Colonic mucosa (tissue), 4 donors: ENCODE data around the gene CDH8. TPM values are rescaled to one million over a fixed set of nuclear protein-coding genes. Genes with fewer than 3 reads are reported as not detected.

ENCODE experiments used
- DNase-seq: peaks from one replicate; pipeline ENCODE4 v3.0.0-alpha.2; 2020
- H3K27ac ChIP-seq: fragments of 200-600 bp; one replicate; pipeline ENCODE4 v1.8.0; 2021
- H3K27me3 ChIP-seq: fragments of 200-600 bp; one replicate; pipeline ENCODE4 v1.8.0; 2021
- H3K36me3 ChIP-seq: fragments of 200-600 bp; one replicate; pipeline ENCODE4 v1.8.0; 2021
- H3K4me1 ChIP-seq: fragments of 200-600 bp; one replicate; pipeline ENCODE4 v1.8.0; 2021; ENCODE audit warnings: mild to moderate bottlenecking
- H3K4me3 ChIP-seq: fragments of 200-600 bp; one replicate; pipeline ENCODE4 v1.8.0; 2021
- H3K9ac ChIP-seq, 2 donors: one replicate each; pipeline ENCODE4 v1.7.0; 2013; ENCODE audit warnings: control low read depth in 2 of 2, low read depth in 2 of 2, low read length in 2 of 2
- H3K9me3 ChIP-seq: fragments of 200-600 bp; one replicate; pipeline ENCODE4 v1.8.0; 2021
- intact Hi-C: fragments of 100-400 bp; cut with DNase I; formaldehyde crosslinking; loops from one replicate; pipeline ENCODE4 v1.14.1; 2022
- total RNA-seq, 2 donors: library from RNA; stranded (reverse); fragmentation: NEBNext Ultra II Directional in 1 of 2; extraction: Animal tissue kit (Norgen Biotek cat#: 25700) in 1 of 2; gene quantifications; one replicate each; pipeline ENCODE4 v1.2.1, GENCODE V29; 2021
- TF ChIP-seq, protein P1 (sequence below): fragments of 200-600 bp; IDR thresholded peaks from one replicate; pipeline ENCODE4 v1.8.0; 2022; ENCODE audit warnings: antibody characterized with exemption, mild to moderate bottlenecking
- donor health status: healthy.
- donor health status: DM: no; HTN: no; CAD: no.
- donor health status: DM: no; HTN: no; CAD: no.

CDH8 gene
- total RNA-seq: under 1 TPM; 0.13 to 0.69 TPM

DNA sequence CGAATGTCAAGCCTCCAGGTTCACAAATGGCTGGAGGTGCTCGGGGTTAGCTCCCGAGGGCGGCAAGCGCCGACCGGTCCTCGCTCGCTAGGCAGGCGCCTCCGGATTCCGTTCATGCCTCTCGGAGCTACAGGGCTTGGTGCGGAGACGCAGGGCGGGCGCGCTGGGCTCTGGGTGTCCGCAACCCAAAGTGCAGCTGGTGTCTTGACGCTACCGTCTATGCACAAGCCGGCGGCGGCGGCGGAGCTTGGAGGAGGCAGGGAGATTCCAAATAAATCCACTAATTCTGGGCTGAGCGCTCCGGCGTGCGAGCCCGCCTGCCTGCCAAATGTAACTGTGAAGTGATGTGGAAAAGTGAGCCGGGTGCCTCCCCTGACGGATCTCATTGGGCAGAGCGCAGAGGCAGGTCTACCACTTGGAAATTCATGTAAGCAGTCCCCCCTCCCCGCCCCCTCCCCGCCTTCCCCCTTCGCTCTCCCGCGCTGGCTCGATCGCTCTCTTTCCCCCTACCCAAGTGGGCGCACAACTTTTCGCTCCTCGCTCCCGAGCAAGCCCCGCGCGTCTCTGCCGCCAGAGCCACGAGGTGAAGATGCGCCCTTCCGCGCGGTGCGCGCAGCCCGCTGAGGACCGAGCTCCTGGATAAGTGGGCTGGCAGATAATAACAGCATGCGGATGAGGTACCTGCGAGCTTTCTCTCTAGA lies at the start of gene CDH8:
CDH8 (minus strand) TSS at position 338 of the 701 bp plus-strand sequence. CDS start 15,035 bp downstream, outside the sequence.
- TF ChIP-seq, protein P1, sequence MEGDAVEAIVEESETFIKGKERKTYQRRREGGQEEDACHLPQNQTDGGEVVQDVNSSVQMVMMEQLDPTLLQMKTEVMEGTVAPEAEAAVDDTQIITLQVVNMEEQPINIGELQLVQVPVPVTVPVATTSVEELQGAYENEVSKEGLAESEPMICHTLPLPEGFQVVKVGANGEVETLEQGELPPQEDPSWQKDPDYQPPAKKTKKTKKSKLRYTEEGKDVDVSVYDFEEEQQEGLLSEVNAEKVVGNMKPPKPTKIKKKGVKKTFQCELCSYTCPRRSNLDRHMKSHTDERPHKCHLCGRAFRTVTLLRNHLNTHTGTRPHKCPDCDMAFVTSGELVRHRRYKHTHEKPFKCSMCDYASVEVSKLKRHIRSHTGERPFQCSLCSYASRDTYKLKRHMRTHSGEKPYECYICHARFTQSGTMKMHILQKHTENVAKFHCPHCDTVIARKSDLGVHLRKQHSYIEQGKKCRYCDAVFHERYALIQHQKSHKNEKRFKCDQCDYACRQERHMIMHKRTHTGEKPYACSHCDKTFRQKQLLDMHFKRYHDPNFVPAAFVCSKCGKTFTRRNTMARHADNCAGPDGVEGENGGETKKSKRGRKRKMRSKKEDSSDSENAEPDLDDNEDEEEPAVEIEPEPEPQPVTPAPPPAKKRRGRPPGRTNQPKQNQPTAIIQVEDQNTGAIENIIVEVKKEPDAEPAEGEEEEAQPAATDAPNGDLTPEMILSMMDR: no peak
- Histone ChIP-seq H3K27ac (no peak within 1 kb of the TSS), H3K9ac (no peak within 1 kb of the TSS), H3K36me3 (no peaks in the 10 kb centered on the region), H3K9me3 (no peaks in the 10 kb centered on the region), H3K4me1 (no peaks in the 10 kb centered on the region), H3K4me3 (no peak within 1 kb of the TSS), H3K27me3 (peaks cover 5% of the 10 kb centered on the region)
- intact Hi-C loops: no loop called here
- no peak for DNase-seq

- no peak overlapping the region for H3K9ac ChIP-seq
These were observed 43.0 kb upstream of the CDH8 start for GRCh38 chr16:62079236-62079635.

DNA sequence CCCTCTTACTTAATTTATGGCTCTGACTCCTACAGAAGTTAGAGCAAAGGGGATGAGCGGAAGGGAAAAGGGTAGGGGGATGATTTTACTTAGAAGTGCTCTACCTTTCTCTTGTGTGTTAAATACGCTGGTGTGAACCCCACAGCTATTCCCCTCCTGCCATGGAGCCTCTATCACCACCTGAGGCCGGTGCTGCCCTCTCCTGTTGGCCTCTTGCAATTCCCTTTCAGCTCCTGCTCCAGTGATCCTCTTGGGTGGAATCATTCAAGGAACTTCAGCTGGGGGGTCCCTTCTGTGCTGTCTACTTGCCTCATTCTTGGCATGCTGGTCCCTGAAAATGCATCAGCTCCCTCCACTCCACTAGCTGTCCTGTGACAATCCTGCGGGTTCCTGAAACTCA lies 41.8 kb upstream of the CDH8 start:
- Histone ChIP-seq H3K4me1 (no peaks in the 10 kb centered on the region), H3K9ac (no peak overlapping the region), H3K4me3 (no peak overlapping the region), H3K27me3 (no peaks in the 10 kb centered on the region), H3K36me3 (no peaks in the 10 kb centered on the region), H3K9me3 (no peaks in the 10 kb centered on the region), H3K27ac (no peak overlapping the region)
- TF ChIP-seq, protein P1: no peak
- intact Hi-C loops: no loop called here
- no peak for DNase-seq

More at GRCh38 chr16:62079236-62079635, 43.0 kb upstream of the CDH8 start:
- Histone ChIP-seq H3K4me1 (no peaks in the 10 kb centered on the region), H3K9me3 (no peaks in the 10 kb centered on the region), H3K27me3 (no peaks in the 10 kb centered on the region), H3K36me3 (no peaks in the 10 kb centered on the region), H3K27ac (no peak overlapping the region), H3K4me3 (no peak overlapping the region)
- no peak for DNase-seq
- intact Hi-C loops: no loop called here
- TF ChIP-seq, protein P1: no peak

DNA sequence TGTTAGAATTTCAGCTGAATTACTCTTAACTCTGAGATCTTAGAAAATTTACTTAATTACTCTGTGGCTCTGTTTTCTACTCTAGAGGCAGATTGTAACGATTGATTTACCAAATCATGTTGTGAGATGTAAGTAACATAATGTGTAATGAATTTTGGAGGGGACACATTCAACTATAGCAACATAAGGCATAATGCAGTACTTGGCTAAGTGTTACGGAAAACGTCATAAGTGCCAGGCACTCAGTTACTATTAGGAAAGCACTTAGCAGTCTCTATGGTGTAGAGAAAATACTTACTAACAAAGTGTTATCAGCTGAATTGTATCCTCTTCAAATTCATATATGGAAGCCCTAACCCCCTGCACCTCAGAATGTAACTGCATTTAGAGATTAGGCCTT lies 40.6 kb upstream of the CDH8 start:
- H3K27ac ChIP-seq: no peak overlapping the region

DNA sequence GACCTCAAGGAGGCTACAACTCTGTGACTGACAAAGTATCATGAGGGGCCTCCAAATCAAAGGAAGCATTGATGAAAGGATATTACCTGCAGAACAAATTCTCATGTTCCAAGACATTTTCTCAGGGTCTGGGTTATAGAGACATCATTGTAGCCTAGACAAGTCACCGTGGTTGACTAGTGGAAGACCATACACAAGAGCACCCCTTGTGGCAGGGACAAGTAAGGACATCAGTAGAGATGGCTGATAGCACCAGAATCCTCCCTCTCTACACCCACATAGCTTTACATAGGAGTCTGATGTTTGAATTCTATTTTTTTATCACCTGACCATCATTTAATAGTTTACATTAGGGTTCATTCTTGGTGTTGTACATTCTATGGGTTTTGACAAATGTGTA lies 32.5 kb upstream of the CDH8 start:
- TF ChIP-seq, protein P1: no peak
- H3K27ac ChIP-seq: no peak overlapping the region
- no peak overlapping the region for H3K4me3 ChIP-seq
- no peak overlapping the region for H3K9ac ChIP-seq
- no peaks in the 10 kb centered on the region for H3K27me3 ChIP-seq
- H3K9me3 ChIP-seq: no peaks in the 10 kb centered on the region
- H3K36me3 ChIP-seq: no peaks in the 10 kb centered on the region
- intact Hi-C loops: no loop called here
- no peak for DNase-seq
- H3K4me1 ChIP-seq: no peaks in the 10 kb centered on the region

More for the DNA sequence above, 40.6 kb upstream of the CDH8 start:
- Histone ChIP-seq H3K36me3 (no peaks in the 10 kb centered on the region), H3K27me3 (no peaks in the 10 kb centered on the region), H3K9me3 (no peaks in the 10 kb centered on the region), H3K4me1 (no peaks in the 10 kb centered on the region), H3K9ac (no peak overlapping the region), H3K4me3 (no peak overlapping the region)
- TF ChIP-seq, protein P1: no peak
- intact Hi-C loops: no loop called here
- no peak for DNase-seq
